ENCODE data around the gene RABGGTA.
A peak's percentile ranks its signal among the peaks of the same experiment; 100 is the strongest.
"Not testable (repeated sequence)": the region's sequence is repeated elsewhere in the genome, so short reads cannot be mapped to it uniquely, and the experiment has no call there.

RABGGTA gene

DNA sequence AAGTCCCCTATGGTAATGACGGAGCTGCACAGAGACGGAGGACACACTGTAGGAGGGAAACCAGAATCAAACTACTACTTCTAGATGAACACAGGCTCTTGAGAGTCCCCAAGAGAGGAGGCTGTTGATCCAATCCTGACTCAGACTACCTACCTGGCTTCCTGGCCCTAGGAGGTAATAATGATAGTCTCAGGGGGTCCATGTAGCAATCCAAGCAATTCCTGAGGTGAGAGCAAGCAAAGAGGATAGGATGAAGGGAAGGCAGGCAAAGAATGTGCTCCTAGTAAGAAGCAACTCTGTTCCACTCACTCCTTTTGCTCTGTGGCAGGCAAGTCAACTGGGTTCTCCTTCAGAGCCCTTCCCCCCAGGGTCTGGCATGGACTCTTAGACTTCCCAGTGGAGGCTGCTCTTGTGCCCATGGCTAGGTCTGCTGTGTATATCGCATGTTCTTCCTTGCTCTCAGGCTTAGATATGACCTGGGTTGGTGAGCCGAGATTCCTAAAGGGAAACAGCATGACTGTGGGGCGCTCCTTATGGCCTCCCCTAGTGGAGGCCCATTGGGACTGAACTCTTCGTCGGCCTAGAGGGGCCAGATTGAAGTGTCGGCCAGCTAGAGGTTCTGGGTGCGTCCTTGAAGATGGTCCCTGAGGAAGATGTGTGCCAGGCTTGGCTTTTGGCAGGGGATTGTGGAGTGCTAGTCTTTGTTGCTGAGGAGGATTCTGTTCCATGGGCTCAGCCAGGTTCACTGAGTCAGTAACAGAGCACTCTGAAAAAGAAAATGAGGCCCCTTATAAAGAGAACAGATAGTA is 31.1 kb downstream of the RABGGTA start:
- no peak for DNase-seq (ENCODE audit: low read depth)

DNA sequence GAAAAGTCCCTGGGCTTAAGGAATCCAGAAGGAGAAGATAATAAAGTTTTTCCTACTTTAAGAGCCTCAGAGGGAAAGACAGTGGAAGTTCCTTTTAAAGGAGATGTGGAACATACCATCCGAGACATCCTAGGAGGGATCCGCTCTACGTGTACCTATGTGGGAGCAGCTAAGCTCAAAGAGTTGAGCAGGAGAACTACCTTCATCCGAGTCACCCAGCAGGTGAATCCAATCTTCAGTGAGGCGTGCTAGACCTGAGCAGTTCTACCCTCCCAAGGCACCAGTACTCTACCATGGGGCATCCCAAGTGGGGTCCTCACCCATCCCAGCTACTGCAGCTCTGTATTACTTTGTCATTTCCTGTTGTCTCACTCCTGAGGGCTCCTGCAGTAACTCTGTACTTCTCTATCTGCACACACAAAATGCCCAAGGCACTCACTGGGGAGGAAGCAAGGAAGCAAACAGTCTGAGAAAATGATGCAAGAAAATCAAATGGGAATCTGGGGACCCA is 32.8 kb downstream of the RABGGTA start:
- DNase-seq (ENCODE audit: low read depth): peak; percentile 61

DNA sequence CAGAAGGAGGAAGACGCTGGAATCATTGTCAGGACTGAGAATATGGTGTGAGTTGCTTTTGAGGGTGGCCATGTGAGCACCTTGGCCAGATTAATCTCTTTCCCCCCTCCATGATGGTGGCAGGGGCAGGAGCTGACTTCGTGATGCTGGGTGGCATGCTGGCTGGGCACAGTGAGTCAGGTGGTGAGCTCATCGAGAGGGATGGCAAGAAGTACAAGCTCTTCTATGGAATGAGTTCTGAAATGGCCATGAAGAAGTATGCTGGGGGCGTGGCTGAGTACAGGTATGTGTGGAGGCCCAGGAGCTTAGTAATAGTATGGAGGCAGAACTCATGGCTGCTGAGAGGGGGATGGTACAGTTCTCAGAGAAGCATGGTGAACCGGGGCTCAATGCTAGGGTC is 33.3 kb downstream of the RABGGTA start:
- DNase-seq (ENCODE audit: low read depth): peak; percentile 36

DNA sequence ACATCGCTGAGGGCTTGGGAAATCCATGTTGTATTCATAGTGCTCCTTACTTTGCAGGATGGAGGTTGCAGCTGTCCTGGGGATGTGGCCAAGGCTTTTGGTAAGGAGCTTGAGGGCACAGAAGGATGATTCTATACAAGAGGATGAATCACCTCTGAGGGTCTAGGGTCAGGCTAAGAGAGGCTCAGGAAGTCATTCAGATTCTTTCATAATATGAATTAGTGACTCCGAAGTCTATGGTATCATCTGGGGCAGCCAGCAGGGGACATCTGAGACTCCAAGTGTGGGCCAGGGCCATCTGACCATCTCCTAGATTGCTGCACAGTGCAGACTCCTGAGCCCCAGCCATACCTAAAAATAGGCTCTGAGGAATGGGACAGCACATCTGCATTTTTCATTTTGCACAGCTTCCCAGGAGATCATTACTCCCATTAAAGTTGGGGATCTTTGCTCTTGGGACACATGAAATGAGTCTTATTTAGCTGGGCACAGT is 33.9 kb downstream of the RABGGTA start:
- peak; percentile 55 for DNase-seq (ENCODE audit: low read depth)

DNA sequence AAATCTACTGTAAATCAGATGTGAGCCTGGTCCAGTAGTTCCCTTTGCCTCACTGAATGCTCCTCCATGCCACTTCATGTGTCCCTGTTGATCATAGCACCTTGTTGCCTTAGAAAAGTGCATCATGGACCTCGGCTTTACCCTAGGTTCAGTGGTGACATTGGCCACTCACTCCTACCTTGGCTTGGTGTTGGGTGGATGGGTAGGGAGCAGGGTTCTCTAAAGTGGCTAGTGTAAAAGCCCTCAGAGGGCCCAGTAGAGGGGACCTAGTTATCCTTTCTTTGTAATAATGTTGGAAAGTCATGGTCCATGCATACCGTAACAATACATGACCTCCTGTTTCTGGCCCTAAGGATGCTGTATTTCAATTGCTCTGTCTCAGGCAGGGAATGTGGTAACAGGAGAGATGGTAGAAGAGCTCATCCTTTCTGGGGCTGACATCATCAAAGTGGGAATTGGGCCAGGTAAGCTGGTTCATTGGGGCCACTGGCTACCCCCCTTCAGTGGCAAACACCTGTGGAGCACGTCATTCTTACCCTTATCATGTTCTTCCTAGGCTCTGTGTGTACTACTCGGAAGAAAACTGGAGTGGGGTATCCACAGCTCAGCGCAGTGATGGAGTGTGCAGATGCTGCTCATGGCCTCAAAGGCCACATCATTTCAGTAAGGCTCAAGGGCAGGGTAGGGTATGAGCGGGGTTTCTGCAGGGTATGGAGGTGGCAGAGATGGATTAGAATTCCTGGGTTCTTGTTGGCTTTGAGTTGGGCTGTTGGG is 34.5 kb downstream of the RABGGTA start:
- no peak for DNase-seq (ENCODE audit: low read depth)

DNA sequence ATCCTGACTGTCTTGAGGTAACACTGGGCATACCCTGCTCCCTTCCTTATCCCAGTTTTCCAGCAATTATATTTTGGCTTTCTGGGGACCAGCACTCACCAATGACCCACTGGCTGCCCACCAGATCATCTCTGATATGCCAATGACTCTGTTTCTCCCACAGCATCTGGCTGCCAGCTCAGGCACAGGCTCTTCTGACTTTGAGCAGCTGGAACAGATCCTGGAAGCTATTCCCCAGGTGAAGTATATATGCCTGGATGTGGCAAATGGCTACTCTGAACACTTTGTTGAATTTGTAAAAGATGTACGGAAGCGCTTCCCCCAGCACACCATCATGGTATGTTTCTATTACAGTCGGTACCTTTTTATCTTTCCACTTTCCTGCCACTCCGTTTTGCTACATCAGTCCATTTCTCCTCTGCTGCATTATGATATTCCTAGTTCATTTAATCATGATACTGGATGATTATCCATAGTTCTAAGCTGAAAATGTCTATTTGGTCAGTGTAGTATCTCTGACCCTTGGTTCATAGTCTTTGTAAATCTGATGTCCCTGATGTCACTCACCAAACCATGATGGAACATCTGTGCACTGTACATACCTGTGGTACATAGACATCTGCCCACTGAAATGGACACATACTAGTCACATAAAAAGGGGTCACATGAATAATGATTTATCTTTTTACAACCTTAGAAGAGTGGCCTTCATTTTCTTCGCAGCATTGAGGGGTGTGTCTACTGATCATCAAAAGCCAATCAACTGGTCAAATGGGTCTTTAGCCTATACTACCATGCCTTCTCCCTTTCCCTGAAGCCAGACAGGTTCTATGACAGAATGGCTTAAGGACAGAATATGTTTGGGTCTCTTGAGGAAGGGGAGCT is 35.4 kb downstream of the RABGGTA start:
- DNase-seq (ENCODE audit: low read depth): no peak

DNA sequence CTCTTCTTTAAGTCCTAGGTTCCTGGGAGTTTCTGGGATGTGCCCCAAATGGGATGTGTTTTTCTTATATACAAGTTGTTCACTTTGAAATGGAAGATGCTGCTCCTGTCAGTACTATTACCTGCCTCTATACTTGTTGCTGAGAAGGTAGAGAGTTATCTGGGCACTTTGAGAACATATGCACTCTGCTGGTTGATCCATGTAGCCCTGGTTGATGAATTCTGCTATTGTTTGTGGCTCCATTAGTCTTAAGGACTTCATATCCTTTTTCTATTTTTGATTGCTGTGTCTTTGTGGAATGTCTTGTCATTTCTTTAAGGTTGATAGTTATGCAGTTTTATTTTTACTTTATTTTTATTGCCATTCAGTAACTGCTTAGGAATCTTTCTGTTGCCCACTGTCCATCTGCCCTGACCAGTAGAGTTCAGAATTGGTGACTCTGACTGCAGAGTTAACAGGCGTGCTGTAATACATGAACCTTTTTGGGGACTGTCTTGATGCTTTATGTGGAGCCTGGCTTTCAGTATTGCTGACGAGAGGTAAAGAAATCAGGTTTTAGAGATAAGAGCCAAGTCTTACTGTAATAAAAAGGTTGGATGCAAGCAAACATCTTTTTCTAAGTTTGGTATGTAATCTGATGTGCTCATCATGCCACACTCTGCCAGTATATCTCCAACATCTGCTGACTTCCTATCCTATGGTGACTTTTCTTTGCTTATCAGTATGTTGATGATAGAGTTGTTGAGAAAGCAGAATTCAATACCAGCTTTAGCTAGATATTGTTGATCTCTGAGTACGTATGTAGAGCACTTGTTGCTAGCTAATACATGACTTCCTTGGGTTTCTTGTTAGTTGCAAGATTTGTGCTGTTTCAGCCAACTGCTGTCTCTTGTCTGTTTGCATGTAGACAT is 37.0 kb downstream of the RABGGTA start:
- DNase-seq (ENCODE audit: low read depth): no peak

DNA sequence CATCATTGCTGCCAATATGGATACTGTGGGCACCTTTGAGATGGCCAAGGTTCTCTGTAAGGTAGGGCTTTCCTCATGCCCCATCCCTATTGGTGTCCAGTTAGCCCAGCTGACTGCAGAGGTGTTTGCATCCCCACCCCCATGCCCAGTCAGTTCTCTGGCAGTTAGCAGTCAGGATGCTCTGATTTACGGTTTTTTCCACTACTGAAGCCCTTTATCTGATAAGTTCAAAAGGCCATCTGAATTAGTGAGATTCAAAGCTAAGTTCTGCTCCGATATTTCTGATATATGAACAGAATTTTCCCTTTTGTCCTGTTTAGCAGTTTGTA is 37.9 kb downstream of the RABGGTA start:
- DNase-seq (ENCODE audit: low read depth): no peak

DNA sequence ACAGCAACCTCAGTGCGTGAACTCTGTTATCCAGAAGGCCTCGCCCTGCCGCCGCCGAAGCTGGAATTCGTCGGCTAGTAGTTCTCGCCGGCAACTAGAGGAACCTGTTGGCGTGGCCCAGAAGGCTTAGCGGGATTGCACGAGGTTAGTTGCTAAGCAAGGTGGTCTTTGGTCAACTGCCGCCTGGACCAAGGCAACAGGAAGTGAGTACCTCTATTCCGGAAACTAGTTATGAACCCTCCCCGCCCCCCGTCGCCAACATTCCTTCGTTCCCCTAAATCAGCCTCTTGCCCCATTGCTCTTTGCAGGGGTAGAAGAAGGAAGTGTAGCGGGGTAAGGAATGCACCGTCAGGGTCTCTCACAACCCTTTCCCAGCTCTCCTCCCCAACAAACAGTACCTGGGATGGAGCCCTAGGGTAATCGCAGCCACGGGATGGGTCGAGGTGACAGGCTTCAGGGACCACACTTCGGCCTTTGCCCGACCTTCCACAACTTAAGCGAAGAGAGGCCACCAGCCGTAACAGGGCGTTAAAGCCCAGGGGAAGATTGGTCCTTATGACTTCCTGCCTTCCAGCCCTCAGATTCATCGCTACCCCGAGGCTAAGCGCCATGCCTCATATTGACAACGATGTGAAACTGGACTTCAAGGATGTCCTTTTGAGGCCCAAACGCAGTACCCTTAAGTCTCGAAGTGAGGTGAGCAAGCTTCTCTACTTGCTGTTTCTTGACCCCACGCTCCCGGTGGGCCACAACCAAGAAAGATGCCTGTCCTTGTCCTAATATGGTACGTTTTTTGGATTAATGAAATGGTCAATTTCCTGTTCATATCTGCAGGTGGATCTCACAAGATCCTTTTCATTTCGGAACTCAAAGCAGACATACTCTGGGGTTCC is 38.5 kb downstream of the RABGGTA start, which contains the start of gene GMPR2:
TSS of gene GMPR2 (plus strand) at position 285 of the 893 bp plus-strand sequence. CDS start at position 610, 325 bp downstream.
- peak; percentile 39 for DNase-seq (ENCODE audit: low read depth)

DNA sequence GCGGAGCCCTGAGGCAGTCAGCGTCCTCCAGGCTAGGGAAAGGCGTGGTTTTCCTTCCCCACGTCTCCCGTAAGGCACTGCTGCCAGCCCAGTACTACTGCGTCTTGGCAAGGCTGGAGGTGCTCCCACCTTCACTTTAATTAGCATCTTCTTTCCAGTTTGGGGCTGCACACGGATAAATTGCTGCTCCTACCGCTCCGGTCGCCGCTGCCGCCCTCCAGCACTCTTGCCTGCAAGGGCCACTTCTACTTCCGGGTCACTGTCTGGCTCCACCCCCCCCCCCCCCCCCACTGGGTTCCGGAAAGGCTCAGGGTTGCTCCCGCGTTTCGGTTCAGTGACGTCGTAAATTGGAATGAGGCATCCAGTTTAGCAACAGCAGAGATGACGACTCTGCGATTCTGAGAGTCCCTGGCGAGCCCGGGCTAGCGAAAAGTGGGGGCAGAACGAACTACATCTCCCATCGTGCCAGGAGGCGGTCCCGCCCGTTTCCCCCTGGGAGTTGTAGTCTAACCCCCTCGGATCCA is 39.2 kb downstream of the RABGGTA start, which contains the start of gene NEDD8:
TSS of gene NEDD8 (minus strand) at position 247 of the 524 bp plus-strand sequence. CDS start at position 147, 100 bp downstream.
- peak; percentile 97 for DNase-seq (ENCODE audit: low read depth)

DNA sequence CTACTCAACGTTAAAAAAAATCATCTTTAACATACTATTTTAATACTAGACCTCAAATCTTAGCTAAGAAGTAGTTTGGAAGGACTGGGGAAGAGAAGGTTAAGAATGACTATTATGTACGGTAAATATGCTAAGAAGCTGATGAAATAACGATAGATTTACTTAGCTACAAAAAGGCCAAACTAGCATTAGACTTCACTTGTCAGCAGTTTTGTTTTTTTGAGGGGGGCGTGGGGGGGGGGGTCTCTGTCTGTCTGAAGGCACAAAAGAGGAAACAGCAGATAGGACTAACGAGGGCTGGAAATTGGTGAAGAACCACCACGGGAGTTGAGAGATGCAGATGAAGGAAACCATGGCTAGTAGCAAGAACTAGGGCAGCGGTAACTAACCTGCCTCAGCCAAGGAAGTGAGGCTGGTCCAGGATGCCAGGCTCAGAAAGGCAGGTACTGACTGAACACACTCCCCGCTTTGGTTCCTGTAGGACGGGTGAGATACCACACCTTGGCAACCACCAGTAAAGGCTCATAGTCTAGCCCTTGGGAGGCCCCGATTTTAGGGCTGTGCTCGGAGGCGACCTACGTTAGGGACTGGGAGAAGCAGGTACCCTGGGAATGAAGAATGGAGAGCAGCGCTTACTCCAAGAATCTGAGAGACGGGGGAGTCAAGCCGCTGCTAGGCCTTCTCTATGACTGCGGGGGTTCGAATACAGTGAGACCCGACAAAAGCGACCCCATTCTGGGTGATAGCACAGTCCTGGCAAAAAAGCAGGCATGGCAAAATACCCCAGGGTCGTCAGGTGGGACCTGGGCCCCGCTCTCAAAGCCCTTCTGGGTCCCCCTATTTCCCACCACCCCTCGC is 39.9 kb downstream of the RABGGTA start:
- DNase-seq (ENCODE audit: low read depth): peak; percentile 27

DNA sequence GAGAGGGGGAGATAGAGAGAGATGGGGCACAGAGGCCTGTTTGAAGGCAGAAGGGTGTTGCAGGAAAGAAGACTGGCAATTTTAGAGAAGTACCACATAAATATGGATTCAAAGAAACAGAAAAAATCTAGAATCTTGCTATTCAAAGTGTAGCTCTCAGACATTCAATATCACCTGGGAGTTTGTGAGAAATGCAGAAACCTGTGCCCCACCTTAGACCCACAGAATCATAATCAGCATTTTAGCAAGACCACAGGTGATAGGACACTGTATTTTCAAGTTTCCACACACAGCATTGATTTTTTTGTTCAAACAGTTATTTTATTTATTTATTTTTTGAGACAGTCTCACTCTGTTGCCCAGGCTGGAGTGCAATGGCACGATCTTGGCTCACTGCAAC is 42.5 kb downstream of the RABGGTA start:
- DNase-seq (ENCODE audit: low read depth): no peak

DNA sequence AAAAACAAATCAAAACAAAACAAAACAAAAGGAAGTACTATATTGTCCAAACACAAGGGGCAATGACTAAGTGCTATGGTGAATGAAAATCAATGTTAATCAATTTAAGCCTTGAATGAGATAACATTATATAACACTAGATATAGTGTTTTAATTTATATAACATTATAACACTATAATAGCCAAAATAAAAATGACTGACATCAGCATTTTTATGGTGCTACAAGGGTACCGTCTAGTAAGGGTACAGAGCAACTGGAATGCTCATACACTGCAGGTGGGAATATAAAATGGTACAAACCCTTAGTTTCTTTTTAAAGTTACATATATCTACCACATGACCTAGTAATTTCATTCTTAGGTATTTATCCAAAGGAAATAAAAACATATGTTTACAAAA is 44.9 kb downstream of the RABGGTA start:
- DNase-seq (ENCODE audit: low read depth): no peak

DNA sequence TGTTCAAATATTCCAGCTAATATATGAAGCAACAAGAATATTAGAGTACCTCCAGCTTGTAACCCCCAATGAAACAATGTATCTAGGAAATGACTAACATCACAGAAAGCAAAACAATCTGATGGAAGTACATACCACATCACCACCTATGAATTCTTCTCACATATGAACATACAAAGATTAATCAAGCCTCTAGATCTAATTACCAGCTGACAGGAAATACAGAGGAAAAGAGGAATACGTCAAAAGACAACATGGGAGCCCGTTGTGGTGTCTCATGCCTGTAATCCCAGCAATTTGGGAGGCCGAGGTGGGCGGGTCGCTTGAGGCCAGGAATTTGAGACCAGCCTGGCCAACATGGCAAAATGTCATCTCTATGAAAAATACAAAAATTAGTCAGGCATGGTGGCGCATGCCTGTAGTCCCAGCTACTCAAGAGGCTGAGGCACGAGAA is 46.8 kb downstream of the RABGGTA start:
- DNase-seq (ENCODE audit: low read depth): peak; percentile 91

DNA sequence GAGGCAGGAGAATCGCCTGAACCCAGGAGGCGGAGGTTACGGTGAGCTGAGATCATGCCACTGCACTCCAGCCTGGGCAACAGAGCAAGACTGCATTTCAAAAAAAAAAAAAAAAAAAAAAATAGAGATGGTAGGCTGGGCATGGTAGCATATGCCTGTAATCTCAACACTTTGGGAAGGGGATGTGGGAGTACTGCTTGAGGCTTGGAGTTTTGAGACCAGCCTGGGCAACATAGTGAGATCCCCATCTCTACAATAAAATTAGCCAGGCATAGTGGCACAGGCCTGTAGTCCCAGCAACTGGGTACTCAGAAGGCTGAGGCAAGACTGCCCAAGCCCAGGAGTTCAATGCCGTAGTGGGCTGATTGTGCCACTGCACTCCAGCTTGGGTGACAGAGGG is 48.4 kb downstream of the RABGGTA start:
- not testable (repeated sequence) for DNase-seq (ENCODE audit: low read depth)

DNA sequence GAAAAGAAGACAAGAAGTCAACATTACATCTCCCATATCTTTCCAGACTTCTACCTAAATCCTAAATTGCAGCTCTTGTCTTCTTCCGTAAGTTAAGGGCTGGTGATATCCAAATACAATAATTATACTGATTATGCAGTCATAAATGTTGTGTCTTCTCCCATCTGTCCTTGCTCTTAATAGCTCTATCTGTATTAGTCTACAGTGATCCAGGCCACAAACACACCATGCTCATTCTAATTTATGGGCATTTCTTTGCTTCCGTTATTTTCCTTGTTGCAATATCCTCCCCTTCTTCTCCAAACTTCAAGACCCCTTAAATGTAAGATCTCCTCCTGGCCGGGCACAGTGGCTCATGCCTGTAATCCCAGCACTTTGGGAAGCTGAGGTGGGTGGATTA is 51.9 kb downstream of the RABGGTA start:
- DNase-seq (ENCODE audit: low read depth): no peak

DNA sequence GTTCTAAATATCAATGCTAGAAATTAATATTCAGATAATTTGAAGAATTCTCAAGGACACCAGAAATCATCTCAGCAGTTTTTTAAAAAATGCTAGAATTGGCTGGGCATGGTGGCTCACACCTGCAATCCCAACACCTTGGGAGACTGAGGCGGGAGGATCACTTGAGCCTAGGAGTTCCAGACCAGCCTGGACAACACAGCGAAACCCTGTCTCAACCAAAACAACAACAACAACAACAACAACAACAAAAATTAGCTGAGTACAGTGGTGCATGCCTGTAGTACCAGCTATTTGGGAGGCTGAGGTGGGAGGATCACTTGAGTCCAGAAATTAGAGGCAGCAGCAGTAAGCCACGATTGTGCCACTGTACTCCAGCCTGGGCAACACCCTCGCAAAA is 52.3 kb downstream of the RABGGTA start:
- DNase-seq (ENCODE audit: low read depth): no peak

DNA sequence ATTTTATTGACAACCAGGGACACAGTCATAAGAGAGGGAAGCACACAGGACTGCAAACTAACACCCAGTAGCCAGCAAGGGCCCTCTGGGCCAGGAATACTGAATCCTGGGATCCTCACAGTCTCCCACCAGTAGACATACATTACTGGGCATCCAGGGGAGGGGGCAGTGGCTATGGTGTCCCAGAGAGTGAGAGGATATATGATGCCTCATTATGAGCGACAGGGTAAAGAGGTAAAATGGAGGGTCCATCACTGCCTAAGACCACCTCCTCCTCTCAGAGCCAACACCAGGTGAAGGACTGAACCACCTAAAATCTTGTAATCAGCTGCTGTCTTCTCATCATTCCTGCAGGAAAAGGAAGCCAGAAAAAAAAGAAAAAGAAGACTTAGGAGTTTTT is 54.5 kb downstream of the RABGGTA start:
- DNase-seq (ENCODE audit: low read depth): not testable (repeated sequence)

Data from ELR (cell line).